HG03460 (cell line): ENCODE data around the gene C16orf95.
"Not testable (repeated sequence)": the region's sequence is repeated elsewhere in the genome, so short reads cannot be mapped to it uniquely, and the experiment has no call there.

Experiments used
- ATAC-seq: cut with Tn5 transposase; IDR thresholded peaks from one replicate; pipeline ENCODE4 v1.9.1; 2021; ENCODE audit not compliant: unreplicated experiment

Gene C16orf95

GRCh38 chr16:87347932-87348615, 30.9 kb upstream of the C16orf95 start:
- ATAC-seq = no peak

GRCh38 chr16:87346517-87347060, 29.4 kb upstream of the C16orf95 start:
- no peak for ATAC-seq

GRCh38 chr16:87345726-87346424, 28.7 kb upstream of the C16orf95 start:
- ATAC-seq = no peak

GRCh38 chr16:87344931-87345631, 27.9 kb upstream of the C16orf95 start:
- ATAC-seq = no peak

GRCh38 chr16:87344165-87344930, 27.2 kb upstream of the C16orf95 start:
- no peak for ATAC-seq

- no peak for ATAC-seq
These were observed 26.5 kb upstream of the C16orf95 start for GRCh38 chr16:87343753-87344050.

- no peak for ATAC-seq
These were observed 26.0 kb upstream of the C16orf95 start for GRCh38 chr16:87342978-87343752.

- ATAC-seq = no peak
These were observed 25.3 kb upstream of the C16orf95 start for GRCh38 chr16:87342504-87342903.

GRCh38 chr16:87340198-87340597, 23.0 kb upstream of the C16orf95 start:
- ATAC-seq = no peak

- not testable (repeated sequence) for ATAC-seq
These were observed 22.5 kb upstream of the C16orf95 start for GRCh38 chr16:87339724-87340105.

GRCh38 chr16:87339086-87339723, 22.0 kb upstream of the C16orf95 start:
- no peak for ATAC-seq

GRCh38 chr16:87338155-87338765, 21.1 kb upstream of the C16orf95 start:
- ATAC-seq = no peak

- no peak for ATAC-seq
These were observed 20.1 kb upstream of the C16orf95 start for GRCh38 chr16:87337262-87337771.

- ATAC-seq = no peak
These were observed 19.4 kb upstream of the C16orf95 start for GRCh38 chr16:87336434-87337240.

GRCh38 chr16:87335625-87336433, 18.6 kb upstream of the C16orf95 start:
- ATAC-seq = no peak

GRCh38 chr16:87334651-87335624, 17.7 kb upstream of the C16orf95 start:
- no peak for ATAC-seq
